Activated T-helper 1 cell treated with anti-CD3 and anti-CD28 coated beads, Interleukin-12 subunit alpha, Interleukin-12 subunit beta, Interleukin-2, Interleukin-4 antibody, amounts not matched to agents 30 ng/mL and 10 ng/mL and 1 ng/mL, durations not matched to agents 14 hours and 24 hours and 36 hours (primary cell): ENCODE measurements around the gene RNF41. TPM values are rescaled to one million over a fixed set of nuclear protein-coding genes. Genes with fewer than 3 reads are reported as not detected.
"Not testable (repeated sequence)": the region's sequence is repeated elsewhere in the genome, so short reads cannot be mapped to it uniquely, and the experiment has no call there.

Experiments
- DNase-seq: peaks from one replicate; pipeline ENCODE4 v3.0.0; 2021; ENCODE audit warnings: low spot score
- H3K27ac Mint-ChIP-seq: one replicate; pipeline ENCODE4 v1.8.0; 2021; ENCODE audit warnings: mild to moderate bottlenecking, mixed read lengths
- H3K27me3 Mint-ChIP-seq: one replicate; pipeline ENCODE4 v1.8.0; 2022; ENCODE audit warnings: mild to moderate bottlenecking, moderate library complexity, mixed read lengths; ENCODE audit not compliant: insufficient read depth
- H3K36me3 Mint-ChIP-seq: one replicate; pipeline ENCODE4 v1.8.0; 2021; ENCODE audit warnings: low read depth, mixed read lengths
- H3K4me1 Mint-ChIP-seq: one replicate; pipeline ENCODE4 v1.8.0; 2021; ENCODE audit warnings: low read depth, mixed read lengths
- H3K4me3 Mint-ChIP-seq: one replicate; pipeline ENCODE4 v1.8.0; 2021; ENCODE audit warnings: mild to moderate bottlenecking, moderate library complexity, mixed read lengths
- H3K9me3 Mint-ChIP-seq: one replicate; pipeline ENCODE4 v1.8.0; 2021; ENCODE audit warnings: mixed read lengths
- intact Hi-C: fragments of 100-400 bp; cut with micrococcal nuclease; formaldehyde crosslinking; loops from one replicate; pipeline ENCODE4 v1.15.1; 2024
- total RNA-seq: library from RNA; stranded (reverse); gene quantifications from 2 replicates; pipeline ENCODE4 v1.2.3, GENCODE V29; 2022

The RNF41 gene
- 46.9 and 47.2 TPM in 2 replicates for total RNA-seq

DNA sequence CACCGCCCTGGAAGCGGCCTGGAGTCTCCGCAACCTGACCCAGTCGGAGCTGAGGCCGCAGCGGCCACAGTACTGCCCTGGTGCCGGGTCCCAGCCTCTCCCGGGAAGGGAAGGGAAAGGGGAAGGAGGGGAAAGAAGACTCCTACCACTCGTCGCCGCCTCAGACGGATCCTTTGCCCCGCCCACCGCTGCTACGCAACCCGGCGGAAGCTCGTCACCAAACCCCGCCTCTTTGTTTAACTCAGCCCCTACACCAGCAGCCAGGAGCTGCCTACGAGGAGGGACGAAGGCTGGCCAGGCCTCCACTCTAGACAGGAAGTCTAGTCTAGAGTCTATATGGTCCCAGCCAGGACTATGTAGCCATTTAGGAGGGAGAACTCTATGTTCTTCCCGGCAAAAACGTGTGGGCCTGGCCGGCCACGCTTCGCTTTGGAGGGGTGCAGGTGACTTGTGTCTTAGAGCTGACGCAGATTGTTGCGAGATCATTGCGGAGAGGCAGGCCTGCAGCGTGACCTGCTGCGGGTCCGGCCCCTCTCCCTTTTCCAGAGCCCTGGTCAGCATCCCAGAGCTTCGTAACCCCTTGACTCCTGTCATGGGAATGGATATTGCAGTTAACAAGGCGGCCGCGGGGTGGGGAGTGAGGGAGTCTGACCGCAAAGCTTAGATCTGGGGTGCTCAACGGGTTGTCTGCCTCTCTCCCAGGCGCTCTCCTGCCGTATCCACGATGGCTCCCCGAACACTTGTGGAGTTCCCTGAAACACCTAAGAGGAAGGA lies at the start of gene RNF41:
Gene RNF41, minus strand, starts transcription at position 166 of the 774 bp plus-strand sequence. CDS start 7,875 bp downstream, outside the sequence.
- Mint-ChIP-seq H3K27me3 (no peaks in the 10 kb centered on the region), H3K4me3 (peak within 1 kb of the TSS; percentile 99), H3K4me1 (peaks cover 51% of the 10 kb centered on the region), H3K36me3 (peaks cover 12% of the 10 kb centered on the region), H3K9me3 (no peaks in the 10 kb centered on the region), H3K27ac (peak within 1 kb of the TSS; percentile 97)
- peak; percentile 91 for DNase-seq
- intact Hi-C loops = loop anchor here (1.0 to 5.0 kb wide), 15 partner anchors 45 to 483 kb away; partner anchors contain the start of genes COQ10A, CS, DGKA and IL23A

DNA sequence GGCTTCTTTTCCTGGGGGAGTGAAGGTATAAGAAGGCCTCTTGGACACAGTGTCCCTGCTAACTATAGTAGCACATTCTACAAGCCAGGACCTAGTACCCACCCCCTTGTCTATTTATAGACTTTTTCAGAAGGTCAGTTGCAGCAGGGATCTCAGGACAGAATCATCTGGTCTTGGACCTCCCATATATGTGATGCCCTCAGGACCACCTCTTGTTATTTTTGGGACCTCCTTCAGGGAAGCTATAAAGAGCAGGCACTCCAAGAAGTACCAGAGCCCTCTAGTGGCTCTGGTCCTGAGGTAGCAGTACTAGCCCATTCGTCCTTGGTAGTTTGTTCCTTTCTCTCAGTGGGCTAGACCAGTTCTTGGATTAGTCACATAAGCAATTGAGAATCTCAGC lies 49.3 kb upstream of the RNF41 start:
- Mint-ChIP-seq H3K36me3 (peaks cover 40% of the 10 kb centered on the region), H3K27me3 (no peaks in the 10 kb centered on the region), H3K27ac (no peak overlapping the region), H3K4me3 (no peak overlapping the region), H3K9me3 (no peaks in the 10 kb centered on the region), H3K4me1 (peaks cover 15% of the 10 kb centered on the region)
- intact Hi-C loops = no loop called here
- DNase-seq = no peak

DNA sequence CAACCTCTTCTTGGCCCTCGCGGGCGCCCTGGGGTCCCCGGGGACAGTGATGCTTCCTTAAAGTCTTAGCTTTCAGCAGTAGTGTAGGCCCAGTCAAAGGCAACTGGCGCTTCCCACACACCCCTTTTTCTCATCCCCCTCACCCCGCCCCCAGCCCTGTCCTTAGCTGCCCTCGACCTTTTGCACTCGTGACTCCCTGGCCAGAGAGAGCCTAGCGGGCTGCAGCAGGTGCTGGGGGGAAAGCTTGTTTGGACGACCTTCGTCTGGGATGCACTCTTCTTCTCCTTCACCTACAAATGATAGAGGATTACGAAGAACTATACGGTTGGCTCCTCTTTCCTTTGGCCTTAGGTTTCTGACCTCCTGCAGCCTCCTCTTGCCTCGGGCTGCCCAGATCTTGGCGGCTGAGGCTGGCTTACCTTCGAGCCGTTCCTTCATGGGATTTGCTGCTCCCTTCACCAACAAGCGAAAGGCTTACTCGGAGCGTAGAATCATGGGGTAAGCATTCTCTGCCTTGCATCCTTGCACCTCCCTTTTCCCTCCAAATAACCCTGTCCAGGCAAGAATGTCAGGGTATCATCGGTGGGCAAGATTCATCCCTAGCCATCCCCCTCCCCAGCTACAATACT lies 45.8 kb upstream of the RNF41 start:
- DNase-seq = no peak
- H3K27me3 Mint-ChIP-seq = no peaks in the 10 kb centered on the region
- H3K4me1 Mint-ChIP-seq = peaks cover 15% of the 10 kb centered on the region
- intact Hi-C loops = loop anchor here (1.0 to 5.0 kb wide), 10 partner anchors 13 to 201 kb away; partner anchors contain the start of genes CS, IL23A, SPRYD4 and STAT2
- peak overlapping the region; percentile 18 for H3K27ac Mint-ChIP-seq
- H3K9me3 Mint-ChIP-seq = no peaks in the 10 kb centered on the region
- peak overlapping the region; percentile 96 for H3K4me3 Mint-ChIP-seq
- H3K36me3 Mint-ChIP-seq = peaks cover 21% of the 10 kb centered on the region

DNA sequence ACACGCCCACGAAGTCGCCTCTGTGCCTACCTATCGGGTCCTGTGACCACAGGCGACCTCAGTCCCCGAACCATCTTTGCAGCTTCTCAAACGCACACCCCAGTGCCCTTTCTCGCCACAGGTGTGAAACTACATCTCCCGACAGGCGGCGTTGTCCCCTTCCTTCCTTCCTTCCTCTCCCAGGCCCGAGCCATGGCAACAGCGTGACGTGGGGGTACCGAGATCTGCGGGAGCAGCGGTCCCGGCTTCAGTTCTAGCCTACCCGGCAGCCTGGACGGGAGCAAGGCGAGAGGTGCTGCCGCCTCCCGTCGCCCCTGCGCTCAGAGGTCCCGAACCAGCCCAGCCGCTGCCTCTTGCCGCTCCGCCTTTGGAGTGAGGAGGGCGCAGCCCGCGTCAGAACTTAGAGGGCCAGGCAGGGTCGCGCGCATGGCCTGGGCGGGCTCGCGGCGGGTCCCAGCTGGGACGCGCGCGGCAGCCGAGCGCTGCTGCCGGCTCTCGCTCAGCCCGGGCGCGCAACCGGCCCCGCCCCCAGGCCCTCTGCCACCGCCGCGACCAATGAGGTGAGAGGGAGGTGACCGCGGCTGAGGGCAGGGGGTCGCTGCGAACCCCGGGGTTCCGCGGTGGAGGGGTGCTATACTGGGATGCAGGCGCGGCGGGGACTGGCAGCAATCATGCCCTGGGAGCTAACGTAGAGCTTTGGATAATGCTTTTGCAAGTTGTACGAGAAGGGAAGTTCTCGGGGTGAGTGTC lies 45.1 kb upstream of the RNF41 start, which contains the start of gene COQ10A:
Gene COQ10A, plus strand, starts transcription at position 250 of the 750 bp plus-strand sequence. Its CDS starts 177 bp downstream, at position 427.
- intact Hi-C loops = loop anchor here (1.0 to 5.0 kb wide), 12 partner anchors 9 to 201 kb away; partner anchors contain the start of genes ANKRD52, CS, IL23A and SPRYD4
- peaks cover 15% of the 10 kb centered on the region for H3K4me1 Mint-ChIP-seq
- peak within 1 kb of the TSS; percentile 87 for H3K27ac Mint-ChIP-seq
- H3K9me3 Mint-ChIP-seq = no peaks in the 10 kb centered on the region
- peak within 1 kb of the TSS; percentile 96 for H3K4me3 Mint-ChIP-seq
- peaks cover 17% of the 10 kb centered on the region for H3K36me3 Mint-ChIP-seq
- DNase-seq = peak; percentile 84
- no peaks in the 10 kb centered on the region for H3K27me3 Mint-ChIP-seq

DNA sequence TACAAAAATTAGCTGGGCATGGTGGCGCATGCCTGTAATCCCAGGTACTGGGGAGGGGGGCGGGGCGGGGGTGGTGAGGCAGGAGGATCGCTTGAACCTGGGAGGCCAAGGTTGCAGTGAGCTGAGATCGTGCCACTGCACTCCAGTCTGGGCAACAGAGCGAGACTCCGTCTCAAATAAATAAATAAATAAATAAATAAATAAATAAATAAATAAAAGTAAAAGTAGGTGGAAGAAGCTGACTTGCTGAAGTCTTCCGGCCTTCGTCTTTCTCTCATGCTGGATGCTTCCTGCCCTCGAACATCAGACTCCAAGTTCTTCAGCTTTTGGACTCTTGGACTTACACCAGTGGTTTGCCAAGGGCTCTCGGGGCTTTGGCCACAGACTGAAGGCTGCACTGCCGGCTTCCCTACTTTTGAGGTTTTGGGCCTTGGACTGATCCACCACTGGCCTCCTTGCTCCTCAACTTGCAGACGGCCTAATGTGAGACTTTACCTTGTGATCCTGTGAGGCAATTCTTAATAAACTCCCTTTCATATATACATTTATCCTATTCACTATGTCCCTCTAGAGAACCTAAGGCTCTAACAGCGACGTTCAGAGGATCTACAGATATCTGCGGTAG lies 44.5 kb upstream of the RNF41 start:
- H3K27me3 Mint-ChIP-seq, H3K9me3 Mint-ChIP-seq, DNase-seq: not testable (repeated sequence)
- H3K36me3 Mint-ChIP-seq = peaks cover 14% of the 10 kb centered on the region
- H3K27ac Mint-ChIP-seq = peak overlapping the region; percentile 87
- peak overlapping the region; percentile 96 for H3K4me3 Mint-ChIP-seq
- H3K4me1 Mint-ChIP-seq = peaks cover 15% of the 10 kb centered on the region
- intact Hi-C loops = loop anchor here (1.0 to 5.0 kb wide), 9 partner anchors 8 to 198 kb away; partner anchors contain the start of genes ANKRD52, IL23A, STAT2 and TIMELESS

DNA sequence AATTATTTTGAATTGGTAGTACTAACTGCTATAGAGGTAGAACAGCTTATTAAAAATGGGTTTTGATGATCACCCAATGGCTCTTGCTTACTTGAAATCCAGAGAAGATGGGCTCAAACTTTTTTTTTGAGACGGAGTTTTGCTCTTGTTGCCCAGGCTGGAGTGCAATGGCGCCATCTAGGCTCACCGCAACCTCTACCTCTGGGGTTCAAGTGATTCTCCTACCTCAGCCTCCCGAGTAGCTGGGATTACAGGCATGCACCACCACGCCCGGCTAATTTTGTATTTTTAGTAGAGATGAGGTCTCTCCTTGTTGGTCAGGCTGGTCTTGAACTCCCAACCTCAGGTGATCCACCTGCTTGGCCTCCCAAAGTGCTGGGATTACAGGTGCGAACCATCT lies 41.2 kb upstream of the RNF41 start:
- H3K27me3 Mint-ChIP-seq, H3K36me3 Mint-ChIP-seq, H3K4me3 Mint-ChIP-seq, H3K27ac Mint-ChIP-seq, H3K9me3 Mint-ChIP-seq, intact Hi-C loops, DNase-seq: not testable (repeated sequence)
- peaks cover 20% of the 10 kb centered on the region for H3K4me1 Mint-ChIP-seq

DNA sequence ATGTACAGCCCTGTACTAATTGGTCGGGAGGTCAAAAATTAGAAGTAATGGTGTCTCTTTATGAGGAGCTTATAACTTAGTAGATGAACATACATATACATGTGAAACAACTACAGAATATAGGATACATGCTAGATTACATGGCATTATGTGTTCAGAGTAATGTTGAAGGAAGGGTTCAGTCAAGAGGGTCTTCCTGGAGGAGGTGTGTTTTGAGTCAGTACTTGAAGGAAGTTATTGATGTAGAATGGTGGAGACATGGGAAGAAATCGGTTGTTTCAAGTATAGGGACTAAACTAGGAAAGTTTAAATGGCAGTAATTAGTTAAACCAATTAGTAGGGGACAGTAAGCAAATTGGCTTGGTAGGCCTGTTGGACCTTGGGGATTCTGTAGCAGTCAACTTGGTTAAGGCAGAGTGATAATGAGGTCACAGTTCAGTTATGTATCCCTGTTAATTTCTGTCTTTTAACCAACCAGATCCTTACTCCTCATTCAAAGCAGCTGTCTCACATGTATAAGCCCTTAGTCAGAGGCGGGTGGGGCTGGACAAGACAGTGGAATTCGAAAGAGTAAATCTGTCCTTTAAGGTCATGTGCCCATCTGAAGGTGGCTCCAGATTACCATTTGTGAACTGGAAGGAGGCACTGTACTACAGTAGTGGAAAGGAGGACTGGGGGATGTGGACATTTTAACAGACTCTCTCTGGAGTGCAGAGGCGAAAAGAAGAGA lies 39.9 kb upstream of the RNF41 start:
- peaks cover 20% of the 10 kb centered on the region for H3K4me1 Mint-ChIP-seq
- H3K27ac Mint-ChIP-seq = no peak overlapping the region
- H3K27me3 Mint-ChIP-seq = no peaks in the 10 kb centered on the region
- no peak for DNase-seq
- H3K36me3 Mint-ChIP-seq = peaks cover 1% of the 10 kb centered on the region
- intact Hi-C loops = no loop called here
- H3K9me3 Mint-ChIP-seq = no peaks in the 10 kb centered on the region
- H3K4me3 Mint-ChIP-seq = no peak overlapping the region

DNA sequence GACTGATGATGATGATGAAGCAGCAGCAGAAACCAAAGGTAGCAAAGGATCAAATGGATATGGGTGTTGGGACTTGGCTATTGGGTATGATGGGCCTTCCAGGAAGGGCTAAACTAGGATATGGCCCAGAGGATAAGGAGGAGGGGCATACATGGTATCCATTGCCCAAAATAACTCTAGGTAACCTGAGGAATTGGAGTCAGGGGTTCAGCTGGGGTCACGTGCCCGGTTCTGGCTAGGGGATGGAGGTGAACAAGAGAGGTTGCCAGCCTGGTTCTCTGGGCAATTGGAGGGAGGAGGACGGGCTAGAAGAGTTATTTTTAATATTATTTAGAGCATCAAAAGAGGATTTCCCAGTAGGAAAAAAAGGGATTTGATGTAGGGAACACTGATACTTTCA lies 39.2 kb upstream of the RNF41 start:
- H3K4me3 Mint-ChIP-seq = peak overlapping the region; percentile 42
- DNase-seq = no peak
- H3K9me3 Mint-ChIP-seq = no peaks in the 10 kb centered on the region
- intact Hi-C loops = no loop called here
- H3K27me3 Mint-ChIP-seq = no peaks in the 10 kb centered on the region
- no peak overlapping the region for H3K27ac Mint-ChIP-seq
- H3K36me3 Mint-ChIP-seq = peaks cover 5% of the 10 kb centered on the region
- peaks cover 20% of the 10 kb centered on the region for H3K4me1 Mint-ChIP-seq

DNA sequence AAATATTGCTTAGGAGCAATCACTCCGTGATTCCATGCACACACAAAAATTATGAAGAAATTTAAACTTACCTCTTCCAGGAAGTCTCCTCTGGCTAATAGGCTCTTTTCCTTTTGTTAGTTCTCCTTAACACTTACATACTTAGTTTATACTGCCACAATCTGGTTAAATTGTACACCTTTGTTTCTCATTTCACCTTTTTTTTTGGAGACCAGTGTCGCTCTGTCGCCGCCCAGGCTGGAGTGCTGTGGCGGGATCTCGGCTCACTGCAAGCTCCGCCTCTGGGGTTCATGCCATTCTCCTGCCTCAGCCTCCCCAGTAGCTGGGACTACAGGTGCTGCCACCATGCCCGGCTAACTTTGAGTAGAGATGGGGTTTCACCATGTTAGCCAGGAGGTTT lies 38.7 kb upstream of the RNF41 start:
- Mint-ChIP-seq H3K27me3 (no peaks in the 10 kb centered on the region), H3K36me3 (peaks cover 5% of the 10 kb centered on the region), H3K9me3 (no peaks in the 10 kb centered on the region), H3K4me3 (peak overlapping the region; percentile 42), H3K4me1 (peaks cover 22% of the 10 kb centered on the region), H3K27ac (no peak overlapping the region)
- intact Hi-C loops = no loop called here
- DNase-seq = no peak

DNA sequence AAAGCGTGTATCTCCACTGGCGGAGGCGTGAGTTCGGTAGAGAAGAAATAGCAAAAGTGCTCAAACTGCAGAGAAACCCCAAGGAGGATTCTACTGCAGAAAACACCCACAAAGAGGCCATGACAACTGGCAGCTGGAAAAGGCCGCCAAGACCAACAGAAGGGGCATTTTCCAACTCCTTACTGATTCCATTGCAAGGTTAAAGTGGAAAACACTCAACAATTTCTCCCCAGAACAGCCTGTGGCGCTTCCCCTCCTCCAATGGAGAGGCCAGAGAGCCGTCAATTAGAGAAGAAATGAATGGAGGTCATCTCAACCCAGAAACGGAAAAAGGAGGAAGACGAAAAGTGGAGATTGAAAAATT lies 37.1 kb upstream of the RNF41 start:
- no peaks in the 10 kb centered on the region for H3K27me3 Mint-ChIP-seq
- DNase-seq = no peak
- peaks cover 22% of the 10 kb centered on the region for H3K4me1 Mint-ChIP-seq
- H3K9me3 Mint-ChIP-seq = no peaks in the 10 kb centered on the region
- H3K36me3 Mint-ChIP-seq = peaks cover 12% of the 10 kb centered on the region
- peak overlapping the region; percentile 86 for H3K4me3 Mint-ChIP-seq
- peak overlapping the region; percentile 81 for H3K27ac Mint-ChIP-seq
- intact Hi-C loops = loop anchor here (1.0 to 5.0 kb wide), 8 partner anchors 7 to 210 kb away; partner anchors contain the start of genes COQ10A, CS, NABP2 and SPRYD4

DNA sequence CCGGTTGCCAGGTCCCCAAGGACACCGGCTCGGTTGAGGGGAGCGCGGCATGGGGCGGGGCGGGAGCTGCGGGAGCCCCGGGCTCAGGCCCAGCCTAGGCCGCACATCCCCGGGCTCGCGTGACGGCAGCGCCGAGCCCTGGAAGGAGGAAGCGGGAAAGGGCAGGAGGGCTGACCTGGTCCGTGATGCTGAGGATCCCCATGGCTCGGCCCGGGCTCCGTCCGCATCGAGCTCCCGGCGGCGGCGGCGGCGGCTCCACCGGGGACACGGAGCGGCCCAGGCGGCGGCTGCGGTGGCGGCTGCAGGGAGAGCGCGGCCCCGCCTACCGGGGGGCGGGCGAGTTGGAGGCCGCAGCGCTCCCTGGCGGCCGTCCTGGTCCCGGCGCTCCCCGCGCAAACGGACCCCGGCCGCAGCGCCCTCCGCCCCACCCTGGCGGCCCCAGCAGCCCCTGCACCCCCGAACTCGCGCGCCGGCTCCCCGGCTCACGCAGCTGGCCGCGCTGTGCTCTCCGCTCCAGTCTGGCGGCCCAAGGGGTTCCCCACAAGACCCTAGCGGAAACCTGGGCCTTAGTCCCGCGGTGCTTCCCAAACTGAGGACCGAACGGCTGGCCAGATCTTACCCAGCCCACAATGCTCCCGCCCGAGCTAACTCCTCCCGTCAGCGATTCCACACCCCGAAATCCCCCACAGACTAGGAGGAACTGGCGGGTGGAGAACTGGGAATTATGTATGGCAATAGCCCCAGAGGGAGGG lies 36.5 kb upstream of the RNF41 start, which contains the start of gene ANKRD52:
Gene ANKRD52, minus strand, starts transcription at position 317 of the 752 bp plus-strand sequence. Its CDS starts 115 bp downstream, at position 202.
- peaks cover 22% of the 10 kb centered on the region for H3K4me1 Mint-ChIP-seq
- intact Hi-C loops = loop anchor here (1.0 to 5.0 kb wide), 8 partner anchors 8 to 211 kb away; partner anchors contain the start of genes COQ10A, CS, NABP2 and SPRYD4
- peak within 1 kb of the TSS; percentile 83 for H3K27ac Mint-ChIP-seq
- peaks cover 12% of the 10 kb centered on the region for H3K36me3 Mint-ChIP-seq
- DNase-seq = peak; percentile 82
- no peaks in the 10 kb centered on the region for H3K27me3 Mint-ChIP-seq
- H3K9me3 Mint-ChIP-seq = no peaks in the 10 kb centered on the region
- peak within 1 kb of the TSS; percentile 90 for H3K4me3 Mint-ChIP-seq
